ENCODE measurements around the gene ARRDC5.

DNA sequence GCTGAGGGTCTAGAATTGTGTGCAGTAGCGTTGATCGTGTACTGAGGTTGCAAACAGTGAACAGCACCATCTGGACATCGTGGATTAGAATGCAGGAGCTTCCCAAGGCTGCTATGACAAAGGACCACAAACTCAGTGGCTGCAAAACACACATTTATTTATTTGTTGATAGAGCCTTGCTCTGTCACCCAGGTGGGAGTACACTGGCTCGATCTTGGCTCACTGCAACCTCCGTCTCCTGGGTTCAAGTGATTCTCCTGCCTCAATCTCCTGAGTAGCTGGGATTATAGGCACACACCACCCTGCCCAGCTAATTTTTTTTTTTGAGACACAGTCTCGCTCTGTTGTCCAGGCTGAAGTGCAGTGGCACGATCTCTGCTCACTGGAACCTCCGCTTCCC is 4.3 kb upstream of the ARRDC5 start:
- no peak for TF ChIP-seq SMAD4 (CRISPR knock-in tag; IDR thresholded peaks at IDR 0.05)
- TF ChIP-seq, protein P1, sequence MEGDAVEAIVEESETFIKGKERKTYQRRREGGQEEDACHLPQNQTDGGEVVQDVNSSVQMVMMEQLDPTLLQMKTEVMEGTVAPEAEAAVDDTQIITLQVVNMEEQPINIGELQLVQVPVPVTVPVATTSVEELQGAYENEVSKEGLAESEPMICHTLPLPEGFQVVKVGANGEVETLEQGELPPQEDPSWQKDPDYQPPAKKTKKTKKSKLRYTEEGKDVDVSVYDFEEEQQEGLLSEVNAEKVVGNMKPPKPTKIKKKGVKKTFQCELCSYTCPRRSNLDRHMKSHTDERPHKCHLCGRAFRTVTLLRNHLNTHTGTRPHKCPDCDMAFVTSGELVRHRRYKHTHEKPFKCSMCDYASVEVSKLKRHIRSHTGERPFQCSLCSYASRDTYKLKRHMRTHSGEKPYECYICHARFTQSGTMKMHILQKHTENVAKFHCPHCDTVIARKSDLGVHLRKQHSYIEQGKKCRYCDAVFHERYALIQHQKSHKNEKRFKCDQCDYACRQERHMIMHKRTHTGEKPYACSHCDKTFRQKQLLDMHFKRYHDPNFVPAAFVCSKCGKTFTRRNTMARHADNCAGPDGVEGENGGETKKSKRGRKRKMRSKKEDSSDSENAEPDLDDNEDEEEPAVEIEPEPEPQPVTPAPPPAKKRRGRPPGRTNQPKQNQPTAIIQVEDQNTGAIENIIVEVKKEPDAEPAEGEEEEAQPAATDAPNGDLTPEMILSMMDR (IDR thresholded peaks at IDR 0.05): no peak
- TF ChIP-seq, protein P2, sequence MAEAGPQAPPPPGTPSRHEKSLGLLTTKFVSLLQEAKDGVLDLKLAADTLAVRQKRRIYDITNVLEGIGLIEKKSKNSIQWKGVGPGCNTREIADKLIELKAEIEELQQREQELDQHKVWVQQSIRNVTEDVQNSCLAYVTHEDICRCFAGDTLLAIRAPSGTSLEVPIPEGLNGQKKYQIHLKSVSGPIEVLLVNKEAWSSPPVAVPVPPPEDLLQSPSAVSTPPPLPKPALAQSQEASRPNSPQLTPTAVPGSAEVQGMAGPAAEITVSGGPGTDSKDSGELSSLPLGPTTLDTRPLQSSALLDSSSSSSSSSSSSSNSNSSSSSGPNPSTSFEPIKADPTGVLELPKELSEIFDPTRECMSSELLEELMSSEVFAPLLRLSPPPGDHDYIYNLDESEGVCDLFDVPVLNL (CRISPR knock-in tag; IDR thresholded peaks at IDR 0.05; ENCODE audit: borderline replicate concordance, low read depth): no peak
- TF ChIP-seq, protein P3, sequence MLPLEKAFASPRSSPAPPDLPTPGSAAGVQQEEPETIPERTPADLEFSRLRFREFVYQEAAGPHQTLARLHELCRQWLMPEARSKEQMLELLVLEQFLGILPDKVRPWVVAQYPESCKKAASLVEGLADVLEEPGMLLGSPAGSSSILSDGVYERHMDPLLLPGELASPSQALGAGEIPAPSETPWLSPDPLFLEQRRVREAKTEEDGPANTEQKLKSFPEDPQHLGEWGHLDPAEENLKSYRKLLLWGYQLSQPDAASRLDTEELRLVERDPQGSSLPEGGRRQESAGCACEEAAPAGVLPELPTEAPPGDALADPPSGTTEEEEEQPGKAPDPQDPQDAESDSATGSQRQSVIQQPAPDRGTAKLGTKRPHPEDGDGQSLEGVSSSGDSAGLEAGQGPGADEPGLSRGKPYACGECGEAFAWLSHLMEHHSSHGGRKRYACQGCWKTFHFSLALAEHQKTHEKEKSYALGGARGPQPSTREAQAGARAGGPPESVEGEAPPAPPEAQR (CRISPR knock-in tag; IDR thresholded peaks at IDR 0.05): no peak
- TF ChIP-seq, protein P4, sequence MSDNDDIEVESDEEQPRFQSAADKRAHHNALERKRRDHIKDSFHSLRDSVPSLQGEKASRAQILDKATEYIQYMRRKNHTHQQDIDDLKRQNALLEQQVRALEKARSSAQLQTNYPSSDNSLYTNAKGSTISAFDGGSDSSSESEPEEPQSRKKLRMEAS (CRISPR knock-in tag; IDR thresholded peaks at IDR 0.05): no peak
- TF ChIP-seq TCF7 (CRISPR knock-in tag; IDR thresholded peaks at IDR 0.05; ENCODE audit: low read depth): no peak
- TF ChIP-seq ZNF416 (CRISPR knock-in tag; IDR thresholded peaks at IDR 0.05): no peak

Measured in WTC11 (cell line).